Right kidney (tissue), 1 donor: ENCODE data around the gene FDX2.

Experiments used
- DNase-seq: peaks from one replicate; pipeline ENCODE4 v3.0.0-alpha.2; 2016

The FDX2 gene

DNA sequence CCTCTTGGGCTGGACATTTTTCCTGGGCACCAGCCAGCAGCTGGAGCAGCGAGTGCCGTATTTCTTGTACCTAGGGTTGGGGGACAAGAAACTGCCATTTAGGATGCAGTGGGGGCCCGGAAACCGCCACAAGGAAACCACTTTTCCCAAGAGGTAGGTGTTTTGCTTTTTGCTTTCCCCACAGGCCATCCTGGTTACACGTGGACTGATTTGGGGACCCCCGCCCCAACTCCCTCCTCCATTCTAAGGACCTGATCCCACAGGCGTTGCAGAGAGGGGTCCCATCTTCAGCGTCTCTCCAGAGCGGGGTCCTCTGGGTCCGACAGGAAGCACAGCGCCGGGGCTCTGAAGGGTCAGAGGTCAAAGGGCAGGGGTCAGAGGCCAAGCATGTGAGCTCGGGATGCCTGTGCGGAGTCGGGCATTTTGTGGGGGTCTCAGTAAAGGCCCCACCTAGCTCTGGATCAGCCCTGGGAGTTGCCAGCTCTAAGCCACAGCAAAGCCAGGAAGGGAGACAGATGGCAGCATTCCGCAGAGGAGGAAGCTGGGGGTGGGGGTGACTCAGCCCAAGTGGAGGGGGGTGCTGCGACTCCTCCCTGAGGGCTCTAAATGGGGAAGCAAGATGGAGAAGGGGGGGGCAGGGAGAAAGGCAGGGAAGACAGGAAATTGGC, 10.5 kb downstream of the FDX2 start:
- DNase-seq = no peak

DNA sequence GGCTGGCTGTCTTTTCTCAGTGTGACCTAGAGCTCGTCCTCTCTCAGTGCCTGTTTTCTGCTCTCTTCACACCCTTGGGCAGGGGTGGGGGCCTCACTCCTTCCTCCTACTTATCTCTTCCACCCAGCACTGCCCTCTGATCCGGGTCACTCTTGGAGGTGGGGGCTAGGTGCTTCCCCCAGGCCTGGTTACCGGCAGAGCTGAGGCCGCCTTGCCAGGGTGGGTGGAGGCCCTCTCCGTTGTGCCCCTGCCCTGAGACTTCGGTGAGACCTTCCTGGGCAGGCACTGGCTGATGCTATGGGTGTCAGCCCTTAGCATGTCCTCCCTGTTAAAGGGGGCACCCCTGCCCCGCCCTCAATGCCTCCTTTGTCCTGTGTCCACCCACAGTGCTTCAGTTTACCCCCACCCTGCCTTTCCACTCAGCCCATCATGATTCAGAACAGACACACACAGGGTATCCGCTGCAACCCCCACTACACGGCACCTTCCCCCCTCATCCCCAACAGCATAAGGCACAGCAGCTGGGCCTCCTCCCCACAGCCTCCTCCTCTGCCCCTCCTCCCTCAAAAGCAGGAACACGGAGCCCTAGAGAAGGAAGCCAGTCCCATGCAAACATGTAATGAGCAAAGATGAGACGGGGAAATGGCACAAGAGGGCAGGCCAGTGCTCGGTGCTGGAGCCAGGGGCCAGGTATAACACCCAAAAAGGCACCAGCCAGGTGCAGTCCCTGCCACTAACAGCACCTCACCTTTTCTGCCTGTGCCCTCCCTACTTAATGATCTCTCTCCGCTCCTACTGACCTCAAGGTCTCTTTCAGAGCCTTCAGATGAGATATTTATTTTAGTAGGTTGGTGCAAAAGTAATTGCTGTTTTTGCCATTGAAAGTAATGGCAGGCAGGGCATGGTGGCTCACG, 16.0 kb downstream of the FDX2 start:
- no peak for DNase-seq

DNA sequence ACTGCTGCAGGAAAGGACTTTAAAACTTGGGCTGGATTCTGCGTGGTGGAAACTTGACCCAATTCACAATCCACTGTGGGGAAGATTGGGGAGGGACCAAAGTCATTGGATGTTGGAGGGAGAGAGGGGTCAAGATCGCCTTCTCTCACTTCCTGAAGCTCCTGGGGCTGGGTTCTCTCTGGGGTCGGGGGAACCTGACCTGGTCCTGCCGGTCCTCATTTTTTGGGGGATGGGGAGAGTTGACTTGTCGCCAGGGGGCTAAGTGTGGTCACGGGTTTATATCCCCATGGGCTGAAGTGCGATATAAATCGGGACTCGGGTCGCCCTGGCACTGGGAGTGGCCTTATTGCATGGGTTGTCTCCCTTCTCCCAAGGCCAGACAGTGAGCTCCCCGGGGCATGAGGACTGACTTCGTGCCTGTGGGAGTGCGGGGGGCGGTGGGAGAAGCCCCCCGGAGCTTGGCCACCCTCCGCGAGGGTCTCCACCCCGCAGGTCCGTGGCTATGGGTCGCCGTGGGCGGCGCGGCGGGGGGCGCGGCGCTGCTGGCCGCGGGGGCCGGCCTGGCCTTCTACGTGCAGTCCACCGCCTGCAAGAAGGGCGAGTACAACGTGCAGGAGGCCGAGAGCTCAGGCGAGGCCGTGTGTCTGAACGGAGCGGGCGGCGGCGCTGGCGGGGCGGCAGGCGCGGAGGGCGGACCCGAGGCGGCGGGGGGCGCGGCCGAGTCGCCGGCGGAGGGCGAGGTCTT, 19.8 kb downstream of the FDX2 start:
- DNase-seq = peak; percentile 54

DNA sequence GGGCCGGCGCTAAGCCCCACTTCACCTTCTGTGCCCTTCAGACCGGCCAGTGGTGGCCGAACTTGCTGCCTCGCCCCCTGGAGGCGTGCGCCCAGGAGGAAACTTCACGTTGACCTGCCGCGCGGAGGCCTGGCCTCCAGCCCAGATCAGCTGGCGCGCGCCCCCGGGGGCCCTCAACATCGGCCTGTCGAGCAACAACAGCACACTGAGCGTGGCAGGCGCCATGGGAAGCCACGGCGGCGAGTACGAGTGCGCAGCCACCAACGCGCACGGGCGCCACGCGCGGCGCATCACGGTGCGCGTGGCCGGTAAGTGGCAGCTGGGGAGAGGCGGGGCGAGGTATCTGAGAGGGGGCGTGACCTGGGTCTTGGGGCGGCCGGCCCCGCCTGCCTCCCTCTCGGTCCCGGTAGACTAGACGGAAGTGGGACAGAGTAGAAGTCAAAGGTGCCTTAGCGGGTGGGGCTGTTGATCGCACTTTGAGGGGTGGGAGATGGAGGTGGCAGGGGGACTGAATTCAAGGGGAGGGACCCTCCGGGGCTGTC, 20.4 kb downstream of the FDX2 start:
- peak; percentile 42 for DNase-seq

DNA sequence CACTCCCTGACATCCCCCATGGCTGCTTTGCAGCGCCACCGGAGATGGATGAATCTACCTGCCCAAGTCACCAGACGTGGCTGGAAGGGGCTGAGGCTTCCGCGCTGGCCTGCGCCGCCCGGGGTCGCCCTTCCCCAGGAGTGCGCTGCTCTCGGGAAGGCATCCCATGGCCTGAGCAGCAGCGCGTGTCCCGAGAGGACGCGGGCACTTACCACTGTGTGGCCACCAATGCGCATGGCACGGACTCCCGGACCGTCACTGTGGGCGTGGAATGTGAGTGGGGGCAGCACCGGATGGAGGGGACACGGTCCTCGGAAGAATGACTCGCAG, 21.5 kb downstream of the FDX2 start:
- DNase-seq = peak; percentile 28

DNA sequence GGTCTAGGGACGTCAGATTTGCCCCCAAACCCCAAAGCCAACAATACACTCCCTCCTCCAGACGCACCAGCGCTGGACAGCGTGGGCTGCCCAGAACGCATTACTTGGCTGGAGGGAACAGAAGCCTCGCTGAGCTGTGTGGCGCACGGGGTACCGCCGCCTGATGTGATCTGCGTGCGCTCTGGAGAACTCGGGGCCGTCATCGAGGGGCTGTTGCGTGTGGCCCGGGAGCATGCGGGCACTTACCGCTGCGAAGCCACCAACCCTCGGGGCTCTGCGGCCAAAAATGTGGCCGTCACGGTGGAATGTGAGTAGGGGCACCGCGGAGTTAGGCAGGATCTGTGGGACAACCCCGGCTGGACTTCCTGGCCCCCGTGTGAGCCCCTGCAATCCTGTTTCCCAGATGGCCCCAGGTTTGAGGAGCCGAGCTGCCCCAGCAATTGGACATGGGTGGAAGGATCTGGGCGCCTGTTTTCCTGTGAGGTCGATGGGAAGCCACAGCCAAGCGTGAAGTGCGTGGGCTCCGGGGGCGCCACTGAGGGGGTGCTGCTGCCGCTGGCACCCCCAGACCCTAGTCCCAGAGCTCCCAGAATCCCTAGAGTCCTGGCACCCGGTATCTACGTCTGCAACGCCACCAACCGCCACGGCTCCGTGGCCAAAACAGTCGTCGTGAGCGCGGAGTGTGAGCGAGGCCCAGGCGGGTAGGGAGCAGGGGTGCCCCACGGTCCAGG, 22.0 kb downstream of the FDX2 start:
- DNase-seq = peak; percentile 29

DNA sequence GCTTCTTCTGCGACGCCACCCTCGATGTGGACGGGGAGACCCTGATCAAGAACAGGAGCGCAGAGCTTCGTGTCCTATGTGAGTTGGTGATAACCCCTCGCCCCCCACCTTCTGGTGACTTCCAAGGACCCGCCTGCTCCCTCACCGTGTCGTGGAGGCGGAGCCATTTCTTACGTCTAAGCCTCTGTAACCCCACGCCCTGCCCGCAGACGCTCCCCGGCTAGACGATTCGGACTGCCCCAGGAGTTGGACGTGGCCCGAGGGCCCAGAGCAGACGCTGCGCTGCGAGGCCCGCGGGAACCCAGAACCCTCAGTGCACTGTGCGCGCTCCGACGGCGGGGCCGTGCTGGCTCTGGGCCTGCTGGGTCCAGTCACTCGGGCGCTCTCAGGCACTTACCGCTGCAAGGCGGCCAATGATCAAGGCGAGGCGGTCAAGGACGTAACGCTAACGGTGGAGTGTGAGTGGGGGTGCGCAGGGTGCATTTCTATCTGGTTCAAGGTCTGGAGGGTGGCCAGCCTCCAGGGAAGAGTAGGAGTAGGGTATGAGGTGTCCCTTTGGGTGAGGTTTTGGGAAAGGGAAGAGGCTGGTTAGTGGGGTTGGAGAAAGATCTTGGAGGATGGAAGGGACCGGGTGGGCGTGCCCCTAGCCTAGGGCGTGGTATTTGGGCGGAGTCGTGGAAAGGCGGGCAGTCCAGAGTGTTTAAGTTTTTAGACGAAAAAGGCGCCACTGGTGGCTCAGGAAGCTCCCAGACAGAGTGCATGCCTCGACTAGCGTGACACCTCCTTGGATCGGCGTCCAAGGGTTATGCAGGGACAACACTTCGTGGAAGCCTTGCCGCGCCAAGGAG, 22.8 kb downstream of the FDX2 start:
- DNase-seq = peak; percentile 46

DNA sequence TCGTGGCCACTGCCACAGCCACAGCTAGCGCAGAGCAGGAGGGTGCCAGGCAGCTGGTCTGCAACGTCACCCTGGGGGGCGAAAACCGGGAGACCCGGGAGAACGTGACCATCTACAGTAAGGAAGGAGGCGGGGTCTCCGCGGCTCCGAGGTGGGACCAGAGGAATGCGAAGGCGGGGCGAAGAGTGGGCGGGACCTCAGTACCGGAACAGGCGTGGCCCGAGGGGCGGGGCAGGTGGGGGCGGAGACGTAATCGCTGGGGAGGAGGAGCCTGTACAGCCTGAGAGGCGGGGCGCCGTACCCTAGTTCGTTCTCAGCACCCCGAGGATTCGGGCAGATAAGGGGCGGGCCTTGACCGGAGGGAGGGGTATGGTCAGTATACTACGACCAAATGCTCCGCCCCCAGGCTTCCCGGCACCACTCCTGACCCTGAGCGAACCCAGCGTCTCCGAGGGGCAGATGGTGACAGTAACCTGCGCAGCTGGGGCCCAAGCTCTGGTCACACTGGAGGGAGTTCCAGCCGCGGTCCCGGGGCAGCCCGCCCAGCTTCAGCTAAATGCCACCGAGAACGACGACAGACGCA, 23.5 kb downstream of the FDX2 start:
- no peak for DNase-seq

DNA sequence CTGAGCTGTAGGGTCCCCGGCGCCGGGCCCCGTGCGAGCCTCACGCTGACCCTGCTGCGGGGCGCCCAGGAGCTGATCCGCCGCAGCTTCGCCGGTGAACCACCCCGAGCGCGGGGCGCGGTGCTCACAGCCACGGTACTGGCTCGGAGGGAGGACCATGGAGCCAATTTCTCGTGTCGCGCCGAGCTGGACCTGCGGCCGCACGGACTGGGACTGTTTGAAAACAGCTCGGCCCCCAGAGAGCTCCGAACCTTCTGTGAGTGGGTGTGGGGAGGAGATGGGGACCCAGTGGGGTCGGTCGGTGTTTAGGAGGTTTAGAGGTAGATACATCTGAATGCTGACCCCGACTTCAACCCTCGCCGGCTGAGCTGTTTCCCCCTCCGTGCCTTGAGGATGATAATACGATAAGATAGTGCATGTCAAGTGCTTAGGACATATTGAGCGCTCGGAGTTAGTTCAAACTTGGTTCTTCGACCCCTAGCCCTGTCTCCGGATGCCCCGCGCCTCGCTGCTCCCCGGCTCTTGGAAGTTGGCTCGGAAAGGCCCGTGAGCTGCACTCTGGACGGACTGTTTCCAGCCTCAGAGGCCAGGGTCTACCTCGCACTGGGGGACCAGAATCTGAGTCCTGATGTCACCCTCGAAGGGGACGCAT, 24.1 kb downstream of the FDX2 start:
- DNase-seq = peak; percentile 48

DNA sequence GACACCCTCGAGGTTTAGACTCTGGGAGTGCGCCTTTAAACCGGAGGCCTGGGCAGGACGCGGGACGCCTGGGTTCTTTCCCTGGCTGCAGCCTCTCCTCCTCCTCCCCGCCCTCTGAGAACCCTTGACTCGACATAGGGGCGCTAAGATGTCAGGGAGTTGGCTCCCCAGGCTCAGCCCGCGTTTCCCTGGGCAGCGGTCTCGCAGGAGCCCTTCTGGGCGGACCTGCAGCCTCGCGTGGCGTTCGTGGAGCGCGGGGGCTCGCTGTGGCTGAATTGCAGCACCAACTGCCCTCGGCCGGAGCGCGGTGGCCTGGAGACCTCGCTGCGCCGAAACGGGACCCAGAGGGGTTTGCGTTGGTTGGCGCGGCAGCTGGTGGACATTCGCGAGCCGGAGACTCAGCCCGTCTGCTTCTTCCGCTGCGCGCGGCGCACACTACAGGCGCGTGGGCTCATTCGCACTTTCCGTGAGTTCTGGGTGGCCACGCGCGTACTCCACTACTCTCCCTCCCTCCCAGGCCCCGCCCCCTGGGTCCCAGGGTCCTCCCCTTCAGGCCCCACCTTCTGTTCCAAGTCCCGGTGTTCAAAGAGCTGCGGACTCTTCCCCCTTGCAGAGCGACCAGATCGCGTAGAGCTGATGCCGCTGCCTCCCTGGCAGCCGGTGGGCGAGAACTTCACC, 24.8 kb downstream of the FDX2 start:
- peak; percentile 58 for DNase-seq

DNA sequence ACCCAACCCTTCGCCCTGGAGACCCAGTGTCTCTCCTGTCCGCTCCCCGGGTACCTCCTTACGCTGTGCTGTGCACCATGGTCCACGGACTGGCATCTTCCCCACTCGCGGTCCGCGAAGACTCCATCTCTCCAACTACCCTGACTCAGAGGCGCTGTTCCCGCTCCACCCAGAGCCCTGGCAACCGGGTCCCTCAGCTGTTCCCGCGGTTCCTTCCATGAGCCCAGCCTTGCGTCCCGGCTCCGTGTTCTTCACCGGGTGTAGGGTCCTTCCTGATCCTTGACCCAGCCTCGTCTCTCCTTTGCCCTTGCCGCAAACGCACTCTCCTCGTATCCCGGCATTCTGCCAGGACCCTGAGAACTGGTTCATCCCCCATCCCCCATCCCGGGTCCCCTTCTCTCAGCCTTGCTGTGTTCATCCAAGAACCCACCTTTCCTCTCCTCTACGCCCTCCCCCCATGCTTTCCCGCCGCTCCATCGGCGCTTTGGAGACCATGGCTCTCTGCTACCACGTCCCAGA, 25.4 kb downstream of the FDX2 start:
- DNase-seq = peak; percentile 41

DNA sequence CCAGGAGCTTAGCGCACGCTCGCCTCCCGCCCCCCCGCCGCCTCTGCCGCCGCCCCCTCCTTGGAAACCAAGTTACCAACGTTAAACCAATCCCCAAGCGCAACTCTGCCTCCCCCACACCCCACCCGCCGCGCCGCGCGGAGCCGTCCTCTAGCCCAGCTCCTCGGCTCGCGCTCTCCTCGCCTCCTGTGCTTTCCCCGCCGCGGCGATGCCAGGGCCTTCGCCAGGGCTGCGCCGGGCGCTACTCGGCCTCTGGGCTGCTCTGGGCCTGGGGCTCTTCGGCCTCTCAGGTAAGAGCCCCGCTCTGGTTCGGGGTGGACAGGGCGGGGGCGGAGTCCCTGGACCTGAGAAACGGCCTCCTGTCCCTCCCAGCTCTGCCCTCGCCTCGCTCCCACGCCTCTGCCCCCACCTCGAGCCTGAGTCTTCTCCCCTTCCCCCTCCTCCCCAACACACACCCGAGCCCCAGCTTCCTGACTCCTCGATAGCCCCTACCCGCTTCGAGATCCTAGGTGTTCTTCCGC, 25.9 kb downstream of the FDX2 start, which contains the start of gene ICAM5:
TSS of gene ICAM5 (plus strand) at position 117 of the 521 bp plus-strand sequence. CDS start at position 209, 92 bp downstream.
- peak; percentile 20 for DNase-seq

DNA sequence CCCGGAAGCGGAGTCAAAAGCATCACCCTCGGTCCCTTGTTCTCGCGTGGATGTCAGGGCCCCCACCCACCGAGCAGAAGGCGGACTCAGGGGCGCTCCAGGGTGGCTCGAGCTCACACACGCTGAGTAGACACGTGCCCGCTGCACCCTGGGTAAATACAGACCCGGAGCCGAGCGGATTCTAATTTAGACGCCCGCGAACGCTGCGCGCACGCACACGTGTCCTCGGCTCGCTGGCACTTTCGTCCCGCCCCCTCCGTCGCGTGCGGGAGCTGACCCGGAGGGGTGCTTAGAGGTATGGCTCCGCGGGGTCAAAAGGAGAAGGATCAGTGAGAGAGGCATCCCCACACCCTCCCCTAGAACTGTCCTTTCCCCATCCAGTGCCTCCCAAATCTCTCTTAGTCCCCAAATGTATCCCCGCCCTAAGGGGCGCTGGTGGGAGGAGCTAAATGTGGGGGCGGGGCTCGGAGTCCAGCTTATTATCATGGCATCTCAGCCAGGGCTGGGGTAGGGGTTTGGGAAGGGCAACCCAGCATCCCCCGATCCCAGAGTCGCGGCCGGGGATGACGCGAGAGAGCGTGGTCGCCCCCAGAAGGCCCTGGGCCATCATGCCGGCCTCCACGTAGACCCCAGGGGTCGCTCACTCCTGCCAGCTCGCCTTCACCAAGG, 26.5 kb downstream of the FDX2 start:
- peak; percentile 59 for DNase-seq

DNA sequence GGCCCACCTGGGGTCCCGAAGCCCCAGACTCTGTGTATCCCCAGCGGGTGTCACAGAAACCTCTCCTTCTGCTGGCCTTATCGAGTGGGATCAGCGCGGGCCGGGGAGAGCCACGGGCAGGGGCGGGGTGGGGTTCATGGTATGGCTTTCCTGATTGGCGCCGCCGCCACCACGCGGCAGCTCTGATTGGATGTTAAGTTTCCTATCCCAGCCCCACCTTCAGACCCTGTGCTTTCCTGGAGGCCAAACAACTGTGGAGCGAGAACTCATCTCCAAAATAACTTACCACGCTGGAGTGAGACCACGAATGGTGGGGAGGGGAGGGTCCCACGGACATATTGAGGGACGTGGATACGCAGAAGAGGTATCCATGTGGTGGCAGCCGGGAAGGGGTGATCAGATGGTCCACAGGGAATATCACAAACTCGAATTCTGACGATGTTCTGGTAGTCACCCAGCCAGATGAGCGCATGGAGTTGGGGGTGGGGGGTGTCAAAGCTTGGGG, 27.1 kb downstream of the FDX2 start:
- DNase-seq = peak; percentile 22

DNA sequence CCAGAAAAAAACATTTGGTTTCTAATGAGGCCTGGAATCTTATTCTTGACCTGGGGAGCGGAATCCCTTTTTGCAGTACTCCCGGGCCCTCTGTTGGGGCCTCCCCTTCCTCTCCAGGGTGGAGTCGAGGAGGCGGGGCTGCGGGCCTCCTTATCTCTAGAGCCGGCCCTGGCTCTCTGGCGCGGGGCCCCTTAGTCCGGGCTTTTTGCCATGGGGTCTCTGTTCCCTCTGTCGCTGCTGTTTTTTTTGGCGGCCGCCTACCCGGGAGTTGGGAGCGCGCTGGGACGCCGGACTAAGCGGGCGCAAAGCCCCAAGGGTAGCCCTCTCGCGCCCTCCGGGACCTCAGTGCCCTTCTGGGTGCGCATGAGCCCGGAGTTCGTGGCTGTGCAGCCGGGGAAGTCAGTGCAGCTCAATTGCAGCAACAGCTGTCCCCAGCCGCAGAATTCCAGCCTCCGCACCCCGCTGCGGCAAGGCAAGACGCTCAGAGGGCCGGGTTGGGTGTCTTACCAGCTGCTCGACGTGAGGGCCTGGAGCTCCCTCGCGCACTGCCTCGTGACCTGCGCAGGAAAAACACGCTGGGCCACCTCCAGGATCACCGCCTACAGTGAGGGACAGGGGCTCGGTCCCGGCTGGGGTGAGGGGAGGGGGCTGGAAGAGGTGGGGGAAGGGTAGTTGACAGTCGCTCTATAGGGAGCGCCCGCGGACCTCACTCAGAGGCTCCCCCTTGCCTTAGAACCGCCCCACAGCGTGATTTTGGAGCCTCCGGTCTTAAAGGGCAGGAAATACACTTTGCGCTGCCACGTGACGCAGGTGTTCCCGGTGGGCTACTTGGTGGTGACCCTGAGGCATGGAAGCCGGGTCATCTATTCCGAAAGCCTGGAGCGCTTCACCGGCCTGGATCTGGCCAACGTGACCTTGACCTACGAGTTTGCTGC, 28.7 kb downstream of the FDX2 start, which contains the start of gene ICAM4:
TSS of gene ICAM4 (plus strand) at position 153 of the 935 bp plus-strand sequence. CDS start at position 211, 58 bp downstream.
- peak; percentile 77 for DNase-seq

DNA sequence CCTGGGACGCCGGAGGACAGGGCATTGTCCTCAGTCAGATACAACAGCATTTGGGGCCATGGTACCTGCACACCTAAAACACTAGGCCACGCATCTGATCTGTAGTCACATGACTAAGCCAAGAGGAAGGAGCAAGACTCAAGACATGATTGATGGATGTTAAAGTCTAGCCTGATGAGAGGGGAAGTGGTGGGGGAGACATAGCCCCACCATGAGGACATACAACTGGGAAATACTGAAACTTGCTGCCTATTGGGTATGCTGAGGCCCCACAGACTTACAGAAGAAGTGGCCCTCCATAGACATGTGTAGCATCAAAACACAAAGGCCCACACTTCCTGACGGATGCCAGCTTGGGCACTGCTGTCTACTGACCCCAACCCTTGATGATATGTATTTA, 30.4 kb downstream of the FDX2 start:
- DNase-seq = no peak

DNA sequence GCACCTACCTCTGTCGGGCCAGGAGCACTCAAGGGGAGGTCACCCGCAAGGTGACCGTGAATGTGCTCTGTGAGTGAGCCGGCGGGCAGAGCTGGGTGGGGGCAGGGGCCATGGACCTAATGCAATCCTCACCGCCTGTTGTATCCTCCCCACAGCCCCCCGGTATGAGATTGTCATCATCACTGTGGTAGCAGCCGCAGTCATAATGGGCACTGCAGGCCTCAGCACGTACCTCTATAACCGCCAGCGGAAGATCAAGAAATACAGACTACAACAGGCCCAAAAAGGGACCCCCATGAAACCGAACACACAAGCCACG, 30.9 kb downstream of the FDX2 start:
- DNase-seq = no peak
